Stimulated activated CD8-positive, alpha-beta memory T cell treated with anti-CD3 and anti-CD28 coated beads, Interleukin-12 subunit alpha, Interleukin-12 subunit beta, amount 100 ng/mL, for 1 hour (primary cell): ENCODE data around the gene IL1A.

Experiments
- DNase-seq: peaks from one replicate; pipeline ENCODE4 v3.0.0-alpha.2; 2020; ENCODE audit warnings: low read depth

The IL1A gene

DNA sequence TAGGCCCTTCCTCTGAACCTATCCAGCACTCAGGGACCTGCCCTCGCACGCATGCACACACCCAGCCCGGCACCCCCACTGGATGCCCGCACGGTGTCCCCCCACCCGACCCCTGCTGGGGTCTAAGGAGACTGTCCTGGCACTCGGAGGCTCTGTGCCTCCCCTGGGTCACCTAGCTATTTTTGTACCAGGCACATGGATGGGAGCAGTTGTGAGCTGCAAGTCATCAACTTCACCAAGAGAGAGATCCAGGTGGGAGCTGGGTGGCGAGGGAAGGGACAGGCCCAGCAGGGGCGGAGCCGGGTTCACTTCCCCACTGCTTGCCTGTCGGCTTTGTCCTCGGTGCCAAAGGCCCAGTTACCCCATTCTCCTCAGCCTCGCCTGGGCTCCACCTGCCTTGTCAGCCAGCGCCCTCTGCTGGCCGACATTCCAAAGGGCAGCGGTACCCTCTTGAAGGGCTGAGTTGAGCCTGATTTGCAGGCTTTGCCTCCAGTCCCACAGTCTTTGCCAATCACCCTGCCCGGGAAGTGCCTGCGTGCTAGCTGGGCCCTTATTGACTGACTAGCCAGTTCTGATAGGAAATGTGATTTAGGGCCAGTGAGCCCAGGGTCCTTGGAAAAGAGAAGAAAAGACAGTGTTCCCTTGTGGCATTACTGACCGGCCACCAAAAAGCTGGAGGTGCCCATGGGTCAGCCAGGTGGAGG is 57.7 kb downstream of the IL1A start:
- DNase-seq: peak; percentile 79

- no peak for DNase-seq
Observed at GRCh38 chr2:112725545-112726457, 58.5 kb downstream of the IL1A start.

DNA sequence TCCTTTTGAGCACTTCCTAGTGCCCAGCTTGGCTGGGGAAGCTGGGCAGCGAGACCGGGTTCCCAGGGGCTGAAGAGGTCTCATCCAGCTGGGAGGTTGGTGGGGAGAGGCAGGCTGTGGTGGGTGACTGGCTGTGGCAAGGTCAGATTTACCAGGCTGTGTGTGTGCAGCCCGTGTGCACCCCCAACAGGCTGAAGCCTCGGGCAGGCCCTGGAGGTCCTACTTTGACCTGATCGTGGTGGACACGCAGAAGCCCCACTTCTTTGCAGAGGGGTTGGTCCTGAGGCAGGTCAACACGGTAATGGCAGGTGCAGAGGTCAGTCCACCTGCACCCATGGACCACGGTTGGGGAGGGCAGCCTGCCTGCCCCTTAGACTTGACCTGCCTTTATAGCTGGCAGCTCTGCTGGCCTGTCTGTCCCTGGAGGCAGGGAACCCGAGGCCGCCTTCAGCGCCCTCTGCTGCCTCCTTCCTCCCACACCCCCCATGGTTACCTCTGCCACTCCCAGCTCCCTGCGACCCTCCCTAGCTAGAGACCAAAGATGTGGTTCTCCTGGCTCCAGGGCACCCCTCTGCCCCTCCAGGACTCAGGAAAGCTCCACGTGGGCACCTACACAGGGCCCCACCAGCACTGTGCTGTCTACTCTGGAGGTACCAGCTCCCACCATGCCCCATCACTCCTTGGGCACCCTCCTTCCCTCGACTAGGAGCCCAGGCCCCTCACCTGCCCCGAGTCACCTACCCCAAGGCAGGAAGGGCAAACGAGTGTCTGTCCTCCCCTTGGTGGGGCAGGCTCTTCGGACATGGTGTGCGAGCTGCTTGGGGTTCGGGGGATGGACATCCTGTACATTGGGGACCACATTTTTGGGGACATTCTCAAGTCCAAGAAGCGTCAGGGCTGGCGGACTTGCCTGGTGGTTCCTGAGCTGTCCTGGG is 59.4 kb downstream of the IL1A start:
- no peak for DNase-seq

DNA sequence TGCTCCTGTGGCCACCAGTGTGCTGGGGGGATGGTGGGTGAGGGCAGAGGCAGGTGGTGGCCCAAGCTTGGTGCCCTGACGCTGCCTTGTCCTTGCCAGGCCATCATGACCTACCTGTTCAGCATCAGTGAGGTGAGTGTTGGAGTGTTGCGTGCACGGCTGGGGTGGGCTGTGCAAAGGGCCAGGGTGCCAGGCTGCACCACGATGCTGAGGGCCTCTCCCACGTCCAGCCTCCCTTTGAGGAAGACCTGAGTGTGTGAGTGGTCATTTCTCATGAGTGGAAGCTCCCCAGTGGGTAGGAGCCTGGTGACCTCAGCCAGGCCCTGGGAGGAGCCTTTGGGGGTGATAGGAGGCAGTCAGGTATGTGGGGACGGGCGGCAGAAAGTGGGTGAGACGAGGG is 60.3 kb downstream of the IL1A start:
- no peak for DNase-seq
